ENCODE measurements around the gene AMFR.

Gene AMFR

DNA sequence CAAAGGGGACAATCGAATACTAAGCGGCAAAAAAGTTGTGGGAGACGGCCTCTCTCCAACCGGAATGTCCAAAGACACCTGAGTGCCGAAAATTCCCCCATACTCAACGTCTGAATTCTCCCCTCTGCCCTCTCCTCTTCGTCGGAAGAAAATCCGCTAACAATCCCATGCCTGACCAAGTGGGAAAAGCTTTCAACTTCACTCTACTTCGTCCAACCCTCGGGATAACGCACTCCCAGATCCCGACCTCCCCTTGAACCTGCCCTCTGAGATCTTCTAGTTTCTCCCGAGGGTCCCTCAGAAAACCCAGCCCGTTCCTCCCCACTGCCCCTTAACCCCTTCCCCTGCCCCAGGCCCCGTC, 961 bp downstream of the AMFR start:
- TF ChIP-seq, protein P1, sequence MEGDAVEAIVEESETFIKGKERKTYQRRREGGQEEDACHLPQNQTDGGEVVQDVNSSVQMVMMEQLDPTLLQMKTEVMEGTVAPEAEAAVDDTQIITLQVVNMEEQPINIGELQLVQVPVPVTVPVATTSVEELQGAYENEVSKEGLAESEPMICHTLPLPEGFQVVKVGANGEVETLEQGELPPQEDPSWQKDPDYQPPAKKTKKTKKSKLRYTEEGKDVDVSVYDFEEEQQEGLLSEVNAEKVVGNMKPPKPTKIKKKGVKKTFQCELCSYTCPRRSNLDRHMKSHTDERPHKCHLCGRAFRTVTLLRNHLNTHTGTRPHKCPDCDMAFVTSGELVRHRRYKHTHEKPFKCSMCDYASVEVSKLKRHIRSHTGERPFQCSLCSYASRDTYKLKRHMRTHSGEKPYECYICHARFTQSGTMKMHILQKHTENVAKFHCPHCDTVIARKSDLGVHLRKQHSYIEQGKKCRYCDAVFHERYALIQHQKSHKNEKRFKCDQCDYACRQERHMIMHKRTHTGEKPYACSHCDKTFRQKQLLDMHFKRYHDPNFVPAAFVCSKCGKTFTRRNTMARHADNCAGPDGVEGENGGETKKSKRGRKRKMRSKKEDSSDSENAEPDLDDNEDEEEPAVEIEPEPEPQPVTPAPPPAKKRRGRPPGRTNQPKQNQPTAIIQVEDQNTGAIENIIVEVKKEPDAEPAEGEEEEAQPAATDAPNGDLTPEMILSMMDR (conservative IDR thresholded peaks at IDR 0.05), result no peak
- peak overlapping the region; percentile 85 for H3K27ac ChIP-seq

DNA sequence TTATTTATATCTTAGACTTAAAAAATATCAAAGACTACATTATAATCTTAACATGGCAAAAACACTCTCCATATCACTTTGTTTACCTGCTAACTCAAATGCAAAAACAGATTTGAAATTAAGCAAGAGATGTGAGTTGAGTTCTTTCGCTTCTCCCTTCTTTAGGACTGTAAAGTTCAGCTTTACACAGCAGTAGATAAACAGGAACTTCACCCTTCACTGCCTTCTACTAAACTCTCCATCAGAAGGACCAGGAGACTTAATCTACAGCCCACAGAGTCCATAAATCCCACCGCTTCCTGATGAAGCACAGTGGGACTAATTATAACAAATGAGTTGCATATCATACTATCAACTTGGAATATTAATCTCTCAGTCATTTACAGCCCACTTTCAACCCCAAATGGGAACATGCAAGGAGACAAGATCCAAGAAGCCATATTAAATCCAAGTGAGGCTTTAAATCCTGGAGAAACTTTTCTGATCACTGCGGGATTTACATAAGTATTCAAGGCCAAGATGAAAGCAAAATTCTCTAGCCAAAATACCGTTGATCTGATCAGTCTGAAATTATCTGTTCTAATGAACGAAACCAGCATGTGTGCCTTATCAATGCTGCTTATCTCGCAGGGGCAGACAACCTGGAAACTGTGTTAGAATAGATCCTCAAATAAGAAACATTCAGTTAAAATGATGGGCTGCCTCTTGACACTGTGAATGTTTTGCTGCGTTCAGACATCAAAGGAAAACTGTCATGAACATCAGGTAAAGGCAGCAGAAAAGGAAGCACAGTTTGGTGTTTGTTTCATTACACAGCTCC, 1.6 kb downstream of the AMFR start:
- TF ChIP-seq, protein P1 (conservative IDR thresholded peaks at IDR 0.05), result no peak
- H3K27ac ChIP-seq, result peak overlapping the region; percentile 85

DNA sequence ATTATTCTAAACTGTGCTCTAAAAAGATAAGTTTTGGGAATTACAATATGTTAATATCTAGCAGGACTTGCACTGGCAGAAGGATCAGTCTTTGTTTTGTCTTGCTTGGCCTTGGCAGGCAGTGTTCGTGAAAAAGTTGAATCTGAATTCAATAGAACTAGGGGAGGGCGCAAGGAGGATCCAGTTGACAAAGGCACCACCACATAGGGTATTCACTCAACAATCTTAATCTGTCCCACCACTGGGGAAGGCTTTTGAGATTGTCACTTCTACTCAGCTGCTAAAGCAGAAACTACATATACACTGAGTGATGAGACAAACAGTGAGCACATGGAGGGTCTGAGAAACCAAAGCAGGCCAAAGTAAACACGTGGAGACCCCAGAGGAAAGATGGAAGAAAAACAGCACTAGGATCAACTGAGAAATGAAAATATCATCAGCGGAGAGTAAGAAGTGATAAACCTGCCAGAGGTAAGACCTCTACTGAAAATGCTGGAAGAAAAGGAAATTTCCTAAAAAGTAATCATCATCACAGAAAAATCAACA, 2.4 kb downstream of the AMFR start:
- H3K27ac ChIP-seq, result peak overlapping the region; percentile 85

DNA sequence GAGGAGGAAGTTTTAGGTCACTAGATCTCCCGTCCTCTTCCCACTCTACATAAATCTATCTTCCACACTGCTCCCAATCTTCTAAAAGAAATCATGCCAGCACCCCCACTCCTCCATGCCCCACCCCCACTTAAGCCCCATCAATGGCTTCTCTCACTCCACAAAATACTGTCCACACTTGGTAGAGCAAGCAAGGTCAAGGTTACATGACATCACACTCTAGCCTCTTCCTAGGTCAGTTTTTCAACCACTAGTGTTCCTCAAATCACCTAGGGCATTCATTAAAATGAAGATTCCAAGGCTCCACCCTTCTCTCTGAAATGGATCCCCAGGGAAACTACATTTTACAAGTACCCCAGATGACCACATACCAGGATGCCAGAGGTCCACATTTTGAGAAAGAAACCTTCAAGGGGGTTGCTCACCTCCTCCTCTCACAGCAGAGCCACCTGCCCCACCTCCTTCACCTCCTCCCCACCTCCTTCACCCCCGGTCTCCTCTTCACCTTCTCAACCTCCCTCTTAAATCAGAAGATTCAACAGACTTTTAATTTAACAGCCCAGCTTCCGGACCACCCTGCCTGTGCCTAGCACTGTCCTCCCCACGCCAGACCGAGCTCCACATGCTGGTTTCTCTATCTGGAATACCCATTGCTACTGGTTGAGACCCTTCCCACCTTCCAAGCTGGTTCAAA, 3.2 kb downstream of the AMFR start:
- TF ChIP-seq, protein P1 (conservative IDR thresholded peaks at IDR 0.05), result no peak
- peak overlapping the region; percentile 85; the same call in 1 of the 2 replicates for H3K27ac ChIP-seq

More for the DNA sequence above, 2.4 kb downstream of the AMFR start:
- TF ChIP-seq, protein P1 (conservative IDR thresholded peaks at IDR 0.05), result no peak

DNA sequence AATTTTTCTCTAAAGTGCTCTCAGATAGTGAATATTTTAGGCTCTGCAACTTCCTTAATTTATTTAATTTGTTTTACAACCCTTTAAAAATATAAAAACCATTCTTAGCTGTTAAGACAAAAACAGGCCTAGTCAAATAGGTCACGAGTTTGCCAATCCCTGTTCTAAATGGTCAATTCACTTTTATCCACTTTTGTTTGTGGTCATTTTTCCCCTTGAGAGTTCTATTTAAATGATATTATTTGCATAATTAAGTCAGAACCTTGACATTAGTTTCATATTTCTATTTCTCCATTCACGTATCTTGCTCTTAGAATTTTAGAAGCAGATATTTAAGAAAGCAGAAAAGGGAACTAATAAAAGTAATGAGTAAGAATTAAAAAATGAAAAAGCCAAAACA, 4.0 kb downstream of the AMFR start:
- TF ChIP-seq, protein P1 (conservative IDR thresholded peaks at IDR 0.05), result no peak
- H3K27ac ChIP-seq, result no peak overlapping the region

DNA sequence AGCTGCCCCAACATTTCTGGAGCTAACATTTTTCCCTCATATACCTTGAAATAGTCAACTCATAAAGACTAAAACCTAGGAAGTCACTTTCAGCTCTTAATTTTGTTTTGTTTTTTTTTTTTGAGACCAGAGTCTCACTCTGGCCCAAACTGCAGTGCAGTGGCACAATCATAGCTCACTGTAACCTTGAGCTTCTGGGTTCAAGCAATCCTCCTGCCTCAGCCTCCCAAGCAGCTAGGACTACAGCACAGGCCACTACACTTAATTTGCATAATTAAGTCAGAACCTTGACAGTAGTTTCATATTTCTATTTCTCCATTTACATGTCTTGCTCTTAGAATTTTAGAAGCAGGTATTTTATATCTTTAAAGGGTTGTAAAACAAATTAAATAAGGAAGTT, 4.7 kb downstream of the AMFR start:
- no peak overlapping the region for H3K27ac ChIP-seq
- TF ChIP-seq, protein P1 (conservative IDR thresholded peaks at IDR 0.05), result no peak
